Neural progenitor cell (in vitro differentiated cells): ENCODE data around the gene KCTD4.
"Not testable (repeated sequence)": the region's sequence is repeated elsewhere in the genome, so short reads cannot be mapped to it uniquely, and the experiment has no call there.

Source experiments
- EZH2 ChIP-seq: fragments of 200-600 bp; sonication (generic); IDR thresholded peaks from 2 replicates; pipeline ENCODE4 v1.6.1; 2017; ENCODE audit warnings: antibody characterized with exemption, mild to moderate bottlenecking, moderate library complexity
- TF ChIP-seq, protein P1 (sequence below): fragments of 200-600 bp; sonication (generic); IDR thresholded peaks from 2 replicates; pipeline ENCODE4 v1.5.1; 2017; ENCODE audit warnings: antibody characterized with exemption, mild to moderate bottlenecking

DNA sequence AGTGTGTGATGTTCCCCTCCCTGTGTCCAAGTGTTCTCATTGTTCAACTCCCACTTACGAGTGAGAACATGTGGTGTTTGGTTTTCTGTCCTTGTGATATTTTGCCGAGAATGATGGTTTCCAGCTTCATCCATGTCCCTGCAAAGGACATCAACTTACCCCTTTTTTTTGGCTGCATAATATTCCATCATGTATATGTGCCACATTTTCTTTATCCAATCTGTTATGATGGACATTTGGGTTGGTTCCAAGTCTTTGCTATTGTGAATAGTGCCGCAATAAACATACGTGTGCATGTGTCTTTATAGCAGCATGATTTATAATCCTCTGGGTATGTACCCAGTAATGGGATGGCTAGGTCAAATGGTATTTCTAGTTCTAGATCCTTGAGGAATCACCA, 11.8 kb downstream of the KCTD4 start:
- TF ChIP-seq, protein P1, sequence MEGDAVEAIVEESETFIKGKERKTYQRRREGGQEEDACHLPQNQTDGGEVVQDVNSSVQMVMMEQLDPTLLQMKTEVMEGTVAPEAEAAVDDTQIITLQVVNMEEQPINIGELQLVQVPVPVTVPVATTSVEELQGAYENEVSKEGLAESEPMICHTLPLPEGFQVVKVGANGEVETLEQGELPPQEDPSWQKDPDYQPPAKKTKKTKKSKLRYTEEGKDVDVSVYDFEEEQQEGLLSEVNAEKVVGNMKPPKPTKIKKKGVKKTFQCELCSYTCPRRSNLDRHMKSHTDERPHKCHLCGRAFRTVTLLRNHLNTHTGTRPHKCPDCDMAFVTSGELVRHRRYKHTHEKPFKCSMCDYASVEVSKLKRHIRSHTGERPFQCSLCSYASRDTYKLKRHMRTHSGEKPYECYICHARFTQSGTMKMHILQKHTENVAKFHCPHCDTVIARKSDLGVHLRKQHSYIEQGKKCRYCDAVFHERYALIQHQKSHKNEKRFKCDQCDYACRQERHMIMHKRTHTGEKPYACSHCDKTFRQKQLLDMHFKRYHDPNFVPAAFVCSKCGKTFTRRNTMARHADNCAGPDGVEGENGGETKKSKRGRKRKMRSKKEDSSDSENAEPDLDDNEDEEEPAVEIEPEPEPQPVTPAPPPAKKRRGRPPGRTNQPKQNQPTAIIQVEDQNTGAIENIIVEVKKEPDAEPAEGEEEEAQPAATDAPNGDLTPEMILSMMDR, result not testable (repeated sequence)
- not testable (repeated sequence) for TF ChIP-seq EZH2
